ENCODE data around the gene FANCE. TPM values are rescaled to one million over a fixed set of nuclear protein-coding genes. Genes with fewer than 3 reads are reported as not detected.
A peak's percentile ranks its signal among the peaks of the same experiment; 100 is the strongest.

The FANCE gene
- total and polyA plus RNA-seq, 2 experiments from 2014 or later, result 5.4 to 25.5 TPM

- H3K4me3 Mint-ChIP-seq, result no peak overlapping the region; the same call in 2 of the 3 replicates
- TF ChIP-seq REST (IDR thresholded peaks at IDR 0.05; ENCODE audit: unreplicated experiment) (no peak), JUNB (IDR thresholded peaks at IDR 0.05; ENCODE audit: unreplicated experiment) (no peak), CTCF (conservative IDR thresholded peaks at IDR 0.05; ENCODE audit: low read depth in 2 of 2) (peak in 1 of 2 experiments; percentile 10; a peak in 1 of 4 replicates), POLR2AphosphoS5 (IDR thresholded peaks at IDR 0.05; ENCODE audit: low read depth) (no peak)
- TF ChIP-seq, protein P1, sequence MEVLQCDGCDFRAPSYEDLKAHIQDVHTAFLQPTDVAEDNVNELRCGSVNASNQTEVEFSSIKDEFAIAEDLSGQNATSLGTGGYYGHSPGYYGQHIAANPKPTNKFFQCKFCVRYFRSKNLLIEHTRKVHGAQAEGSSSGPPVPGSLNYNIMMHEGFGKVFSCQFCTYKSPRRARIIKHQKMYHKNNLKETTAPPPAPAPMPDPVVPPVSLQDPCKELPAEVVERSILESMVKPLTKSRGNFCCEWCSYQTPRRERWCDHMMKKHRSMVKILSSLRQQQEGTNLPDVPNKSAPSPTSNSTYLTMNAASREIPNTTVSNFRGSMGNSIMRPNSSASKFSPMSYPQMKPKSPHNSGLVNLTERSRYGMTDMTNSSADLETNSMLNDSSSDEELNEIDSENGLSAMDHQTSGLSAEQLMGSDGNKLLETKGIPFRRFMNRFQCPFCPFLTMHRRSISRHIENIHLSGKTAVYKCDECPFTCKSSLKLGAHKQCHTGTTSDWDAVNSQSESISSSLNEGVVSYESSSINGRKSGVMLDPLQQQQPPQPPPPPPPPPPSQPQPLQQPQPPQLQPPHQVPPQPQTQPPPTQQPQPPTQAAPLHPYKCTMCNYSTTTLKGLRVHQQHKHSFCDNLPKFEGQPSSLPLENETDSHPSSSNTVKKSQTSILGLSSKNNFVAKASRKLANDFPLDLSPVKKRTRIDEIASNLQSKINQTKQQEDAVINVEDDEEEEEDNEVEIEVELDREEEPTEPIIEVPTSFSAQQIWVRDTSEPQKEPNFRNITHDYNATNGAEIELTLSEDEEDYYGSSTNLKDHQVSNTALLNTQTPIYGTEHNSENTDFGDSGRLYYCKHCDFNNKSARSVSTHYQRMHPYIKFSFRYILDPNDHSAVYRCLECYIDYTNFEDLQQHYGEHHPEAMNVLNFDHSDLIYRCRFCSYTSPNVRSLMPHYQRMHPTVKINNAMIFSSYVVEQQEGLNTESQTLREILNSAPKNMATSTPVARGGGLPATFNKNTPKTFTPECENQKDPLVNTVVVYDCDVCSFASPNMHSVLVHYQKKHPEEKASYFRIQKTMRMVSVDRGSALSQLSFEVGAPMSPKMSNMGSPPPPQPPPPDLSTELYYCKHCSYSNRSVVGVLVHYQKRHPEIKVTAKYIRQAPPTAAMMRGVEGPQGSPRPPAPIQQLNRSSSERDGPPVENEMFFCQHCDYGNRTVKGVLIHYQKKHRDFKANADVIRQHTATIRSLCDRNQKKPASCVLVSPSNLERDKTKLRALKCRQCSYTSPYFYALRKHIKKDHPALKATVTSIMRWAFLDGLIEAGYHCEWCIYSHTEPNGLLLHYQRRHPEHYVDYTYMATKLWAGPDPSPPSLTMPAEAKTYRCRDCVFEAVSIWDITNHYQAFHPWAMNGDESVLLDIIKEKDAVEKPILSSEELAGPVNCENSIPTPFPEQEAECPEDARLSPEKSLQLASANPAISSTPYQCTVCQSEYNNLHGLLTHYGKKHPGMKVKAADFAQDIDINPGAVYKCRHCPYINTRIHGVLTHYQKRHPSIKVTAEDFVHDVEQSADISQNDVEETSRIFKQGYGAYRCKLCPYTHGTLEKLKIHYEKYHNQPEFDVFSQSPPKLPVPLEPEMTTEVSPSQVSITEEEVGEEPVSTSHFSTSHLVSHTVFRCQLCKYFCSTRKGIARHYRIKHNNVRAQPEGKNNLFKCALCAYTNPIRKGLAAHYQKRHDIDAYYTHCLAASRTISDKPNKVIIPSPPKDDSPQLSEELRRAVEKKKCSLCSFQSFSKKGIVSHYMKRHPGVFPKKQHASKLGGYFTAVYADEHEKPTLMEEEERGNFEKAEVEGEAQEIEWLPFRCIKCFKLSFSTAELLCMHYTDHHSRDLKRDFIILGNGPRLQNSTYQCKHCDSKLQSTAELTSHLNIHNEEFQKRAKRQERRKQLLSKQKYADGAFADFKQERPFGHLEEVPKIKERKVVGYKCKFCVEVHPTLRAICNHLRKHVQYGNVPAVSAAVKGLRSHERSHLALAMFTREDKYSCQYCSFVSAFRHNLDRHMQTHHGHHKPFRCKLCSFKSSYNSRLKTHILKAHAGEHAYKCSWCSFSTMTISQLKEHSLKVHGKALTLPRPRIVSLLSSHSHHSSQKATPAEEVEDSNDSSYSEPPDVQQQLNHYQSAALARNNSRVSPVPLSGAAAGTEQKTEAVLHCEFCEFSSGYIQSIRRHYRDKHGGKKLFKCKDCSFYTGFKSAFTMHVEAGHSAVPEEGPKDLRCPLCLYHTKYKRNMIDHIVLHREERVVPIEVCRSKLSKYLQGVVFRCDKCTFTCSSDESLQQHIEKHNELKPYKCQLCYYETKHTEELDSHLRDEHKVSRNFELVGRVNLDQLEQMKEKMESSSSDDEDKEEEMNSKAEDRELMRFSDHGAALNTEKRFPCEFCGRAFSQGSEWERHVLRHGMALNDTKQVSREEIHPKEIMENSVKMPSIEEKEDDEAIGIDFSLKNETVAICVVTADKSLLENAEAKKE (CRISPR knock-in tag; IDR thresholded peaks at IDR 0.05), result no peak
- H3K27ac Mint-ChIP-seq, result no peak overlapping the region
- Histone ChIP-seq H3K4me3 (no peak overlapping the region), H3K9me2 (ENCODE audit: insufficient read depth) (no peaks in the 10 kb centered on the region), H3K36me3 (ENCODE audit: insufficient read depth) (no peaks in the 10 kb centered on the region), H3K27ac (ENCODE audit: low read depth) (no peak overlapping the region), H3K79me2 (replicated peaks; ENCODE audit: insufficient read depth) (no peaks in the 10 kb centered on the region), H2AFZ (no peak overlapping the region; the same call in 1 of the 2 replicates), H3K27me3 (ENCODE audit: insufficient read depth) (no peaks in the 10 kb centered on the region), H4K20me1 (replicated peaks; ENCODE audit: insufficient read depth) (no peaks in the 10 kb centered on the region), H3K4me1 (ENCODE audit: insufficient read depth) (peaks cover 4% of the 10 kb centered on the region; the same call in 1 of the 2 replicates), H3F3A (replicated peaks; ENCODE audit: low read depth) (no peaks in the 10 kb centered on the region), H3K4me2 (no peak overlapping the region)
- DNase-seq (ENCODE audit: low spot score) (peak; percentile 68), ATAC-seq (peak; percentile 80)
- H3K4me1 Mint-ChIP-seq, result peaks cover 2% of the 10 kb centered on the region; the same call in 1 of the 3 replicates
- peaks cover 7% of the 10 kb centered on the region for H3K27me3 Mint-ChIP-seq (ENCODE audit: insufficient read depth, low read depth, poor library complexity)
- H3K9me3 Mint-ChIP-seq, result no peaks in the 10 kb centered on the region
- H3K36me3 Mint-ChIP-seq (ENCODE audit: low read depth), result no peaks in the 10 kb centered on the region
Measured at GRCh38 chr6:35439308-35439707, 12.8 kb upstream of the FANCE start.
